GM12878 (cell line): ENCODE results near the gene TBC1D23. TPM values are rescaled to one million over a fixed set of nuclear protein-coding genes. Genes with fewer than 3 reads are reported as not detected.

Experiments
- ATAC-seq: fragments of 200-7000 bp; cut with Tn5 transposase; 3 replicates; pipeline ENCODE4 v1.9.1; 2020; ENCODE audit warnings: mild to moderate bottlenecking, moderate library complexity
- BruUV-seq: library from RNA; stranded (reverse); fragments of 400-500 nt; replicated peaks from 2 replicates; lab custom pipeline; 2021; lab: Mats Ljungman, UMichigan
- CTCF ChIA-PET: fragments of 300-600 bp; sonication (Branson Sonifier 250); formaldehyde crosslinking; extraction: SDS; loops from one replicate; lab custom pipeline; 2021; ENCODE audit warnings: inconsistent platforms; lab: Yijun Ruan, JAX
- POLR2A ChIA-PET: fragments of 350-600 bp; formaldehyde crosslinking; extraction: SDS; loops from one replicate; lab custom pipeline; 2021; ENCODE audit warnings: inconsistent platforms; lab: Charles Lee
- RAD21 ChIA-PET: fragments of 300-600 bp; sonication (Branson Sonifier 250); formaldehyde crosslinking; loops from one replicate; lab custom pipeline; 2023; ENCODE audit warnings: antibody characterized with exemption; ENCODE audit not compliant: unreplicated experiment; lab: Charles Lee
- SMC1A ChIA-PET: fragments of 300-600 bp; sonication (Branson Sonifier 250); formaldehyde crosslinking; loops from one replicate; lab custom pipeline; 2023; ENCODE audit not compliant: unreplicated experiment, uncharacterized antibody; lab: Charles Lee
- DNase-seq: peaks from one replicate; pipeline ENCODE4 v3.0.0-alpha.2; 2011; ENCODE audit warnings: low read depth, low spot score
- FAIRE-seq: peaks from 3 replicates; lab custom pipeline; 2011; peaks lifted over from hg19 to GRCh38; lab: Jason Lieb, UNC
- H2AFZ ChIP-seq: 2 replicates; pipeline ENCODE4 v1.6.0; 2011; ENCODE audit warnings: low read depth, low read length, control low read depth; ENCODE audit not compliant: control insufficient read depth
- H3K27ac ChIP-seq: 2 replicates; pipeline ENCODE4 v1.5.1; 2011; ENCODE audit warnings: control low read depth; ENCODE audit not compliant: control insufficient read depth, insufficient read depth
- H3K27me3 ChIP-seq, 2 experiments: replicated peaks in 1 of 2; 2 replicates each; pipeline versions ENCODE4 v1.6.0 to v1.6.1; 2011; ENCODE audit warnings: low read length in 1 of 2; ENCODE audit not compliant: control insufficient read depth in 2 of 2, insufficient read depth in 2 of 2
- H3K36me3 ChIP-seq, 2 experiments: 2 replicates each; pipeline ENCODE4 v1.5.1; 2011; ENCODE audit warnings: low read length in 1 of 2; ENCODE audit not compliant: control insufficient read depth in 2 of 2, insufficient read depth in 2 of 2
- H3K4me1 ChIP-seq: 2 replicates; pipeline ENCODE4 v1.6.1; 2011; ENCODE audit warnings: mild to moderate bottlenecking, low read length, moderate library complexity, mixed read lengths; ENCODE audit not compliant: control insufficient read depth, insufficient read depth
- H3K4me2 ChIP-seq: 2 replicates; pipeline ENCODE4 v1.6.0; 2011; ENCODE audit warnings: control low read depth; ENCODE audit not compliant: control insufficient read depth, insufficient read depth
- H3K4me3 ChIP-seq: fragments of 200-600 bp; sonication (generic); 2 replicates; pipeline ENCODE4 v1.5.1; 2016
- H3K79me2 ChIP-seq: 2 replicates; pipeline ENCODE4 v1.6.0; 2011; ENCODE audit warnings: low read length; ENCODE audit not compliant: control insufficient read depth, insufficient read depth
- H3K9ac ChIP-seq: 2 replicates; pipeline ENCODE4 v1.8.0; 2011; ENCODE audit warnings: low read length, control low read depth, mixed read lengths; ENCODE audit not compliant: control insufficient read depth, insufficient read depth
- H3K9me3 ChIP-seq: replicated peaks from 3 replicates; pipeline ENCODE4 v1.5.1; 2011; ENCODE audit warnings: mild to moderate bottlenecking, low read length; ENCODE audit not compliant: control insufficient read depth, insufficient read depth
- H4K20me1 ChIP-seq: 2 replicates; pipeline ENCODE4 v1.6.0; 2011; ENCODE audit not compliant: control insufficient read depth, insufficient read depth
- EP300 ChIP-seq, 2 experiments: fragments of 150-350 bp in 1 of 2; IDR thresholded peaks; 2 replicates each; pipeline ENCODE4 v1.6.1; 2011 to 2012; ENCODE audit warnings: low read depth in 2 of 2, low read length in 2 of 2, borderline replicate concordance in 1 of 2, improper control_type of control experiment in 1 of 2, inconsistent platforms in 1 of 2; ENCODE audit not compliant: control insufficient read depth in 1 of 2
- NR2C2 ChIP-seq: IDR thresholded peaks from 2 replicates; pipeline ENCODE4 v1.6.1; 2011; ENCODE audit warnings: borderline replicate concordance, low read depth; ENCODE audit not compliant: control insufficient read depth, insufficient read length
- SP1 ChIP-seq: IDR thresholded peaks from one replicate; pipeline ENCODE4 v1.6.1; 2011; ENCODE audit warnings: low read depth, low read length
- ZNF384 ChIP-seq: IDR thresholded peaks from 2 replicates; pipeline ENCODE4 v1.6.1; 2012; ENCODE audit warnings: low read depth, mild to moderate bottlenecking, low read length, improper control_type of control experiment, borderline replicate concordance
- WGBS: methylation state at CpG from one replicate; pipeline ENCODE4 v1.1.6; 2016; ENCODE audit warnings: low lambda C conversion rate; ENCODE audit not compliant: insufficient replicate concordance, insufficient coverage; ENCODE audit errors: missing lambda C conversion rate; 5-methylcytosine and 5-hydroxymethylcytosine counted together
- in situ Hi-C: fragments of 300-500 bp; cut with MboI; formaldehyde crosslinking; loops from 9 replicates; pipeline ENCODE4 v1.14.3; 2018; ENCODE audit warnings: mixed read lengths
- intact Hi-C: fragments of 100-400 bp; cut with micrococcal nuclease; formaldehyde crosslinking; loops from one replicate; pipeline ENCODE4 v1.14.2; 2022; ENCODE audit not compliant: unreplicated experiment
- polyA plus RNA-seq, 11 experiments: library from polyadenylated mRNA; depleted of rRNA in 4 of 11; unstranded in 6 of 11; stranded (reverse) in 5 of 11; fragments of >200 nt; fragmentation: Nextera tagmentation in 4 of 11; fragmentation: Illumina TruSeq in 1 of 11; extraction: Ambion mirVana in 4 of 11; extraction: Trizol in 1 of 11; gene quantifications; 1 replicate in 1 of 11; 2 replicates in 10 of 11; pipeline versions ENCODE4 v1.2.1 to v1.2.3, GENCODE V29; 2011 to 2016; ENCODE audit warnings: inconsistent platforms in 2 of 11, missing spikeins in 2 of 11, low read depth in 1 of 11
- total RNA-seq, 4 experiments: library from RNA; depleted of rRNA in 3 of 4; stranded (reverse); fragments of >200 nt in 3 of 4; fragmentation: Illumina TruSeq in 1 of 4; extraction: Trizol in 1 of 4; gene quantifications; 2 replicates each; pipeline versions ENCODE4 v1.2.1 to v1.2.3, GENCODE V29; 2013 to 2021

Gene TBC1D23
- total and polyA plus RNA-seq, 10 of the 15 experiments (the other 5 are each of a cell fraction or from before 2014, with no cell fraction given) = 8.2 to 23.2 (median 16.6) TPM

DNA sequence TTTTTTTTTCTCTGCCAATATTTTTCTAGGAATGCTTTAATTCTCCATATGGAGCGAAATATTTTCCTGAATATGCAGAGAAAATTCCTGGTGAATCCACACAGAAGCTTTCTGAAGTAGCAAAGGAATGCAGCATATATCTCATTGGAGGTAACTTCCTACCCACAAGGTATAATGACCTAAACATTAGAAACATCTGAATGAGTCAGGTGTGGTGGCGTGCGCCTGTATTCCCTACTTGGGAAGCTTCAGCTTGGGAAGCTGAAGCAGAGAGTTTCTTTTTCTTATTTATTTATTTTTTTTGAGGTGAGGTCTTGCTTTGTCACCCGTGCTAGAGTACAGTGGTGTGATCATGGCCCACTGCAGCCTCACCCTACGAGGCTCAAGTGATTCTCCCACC lies 79.0 kb downstream of the TBC1D23 start:
- no peak for FAIRE-seq
- Histone ChIP-seq H3K27me3 (no peaks in the 10 kb centered on the region), H3K4me1 (peaks cover 4% of the 10 kb centered on the region), H3K79me2 (peaks cover 14% of the 10 kb centered on the region), H4K20me1 (no peaks in the 10 kb centered on the region), H2AFZ (no peak overlapping the region), H3K4me2 (no peak overlapping the region), H3K9me3 (no peaks in the 10 kb centered on the region; the same call in 2 of the 3 replicates), H3K9ac (no peak overlapping the region), H3K4me3 (no peak overlapping the region), H3K27ac (no peak overlapping the region), H3K36me3 (peaks cover 0 to 8% of the 10 kb centered on the region in 2 experiments; a peak in 1 of 4 replicates)
- no TSS peak for BruUV-seq
- POLR2A ChIA-PET = no interaction called here
- 98% methylated on average over 5 of the region's 5 CpGs for WGBS
- RAD21 ChIA-PET = no interaction called here
- SMC1A ChIA-PET = interaction anchor here (0.7 to 2.6 kb wide), 5 partner anchors 15 to 123 kb away, joined by 3 to 9 read pairs (median 3); partner anchors contain the start of gene TBC1D23
- intact Hi-C loops (no loop called here), in situ Hi-C loops (no loop called here)
- DNase-seq = no peak
- TF ChIP-seq NR2C2 (no peak), ZNF384 (no peak), SP1 (no peak)
- CTCF ChIA-PET = interaction anchor here (1.0 to 2.2 kb wide), 2 partner anchors 16 to 23 kb away, joined by 4 to 5 read pairs; no protein-coding TSS in a partner anchor
- ATAC-seq = no peak

DNA sequence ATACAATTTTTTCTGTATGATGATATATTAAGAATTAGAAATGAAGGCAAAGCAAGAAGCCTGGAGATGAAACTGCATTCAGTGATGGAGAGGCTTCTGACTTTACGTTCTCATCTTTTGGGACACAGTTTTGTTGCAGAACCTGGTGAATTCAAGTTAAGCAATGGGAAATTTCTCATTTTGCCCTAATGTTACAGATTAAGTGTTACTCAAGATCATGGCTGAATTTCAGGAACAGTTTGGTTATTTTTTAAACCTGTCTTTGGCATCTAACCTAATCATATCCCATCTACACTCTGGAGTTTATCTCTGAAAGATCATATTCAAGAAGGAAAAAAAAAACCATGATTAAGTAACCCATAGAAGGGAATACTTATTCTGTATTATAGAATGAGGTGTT lies 79.7 kb downstream of the TBC1D23 start:
- FAIRE-seq = no peak

More for the DNA sequence above, 79.7 kb downstream of the TBC1D23 start:
- DNase-seq (no peak), ATAC-seq (no peak)
- Histone ChIP-seq H3K36me3 (peaks cover 0 to 8% of the 10 kb centered on the region in 2 experiments; a peak in 1 of 4 replicates), H3K4me3 (no peak overlapping the region), H3K9me3 (no peaks in the 10 kb centered on the region; the same call in 2 of the 3 replicates), H3K27me3 (no peaks in the 10 kb centered on the region), H3K4me1 (peaks cover 2% of the 10 kb centered on the region), H3K79me2 (peaks cover 6% of the 10 kb centered on the region), H3K4me2 (no peak overlapping the region), H2AFZ (no peak overlapping the region), H3K27ac (no peak overlapping the region), H3K9ac (no peak overlapping the region), H4K20me1 (no peaks in the 10 kb centered on the region)
- no peak for TF ChIP-seq EP300 (IDR thresholded peaks at IDR 0.05; ENCODE audit: borderline replicate concordance in 1 of 2, control insufficient read depth in 1 of 2, low read depth in 2 of 2, low read length in 2 of 2)
- CTCF ChIA-PET = interaction anchor here (2.2 kb wide), 1 partner anchor 24 kb away, joined by 5 read pairs; no protein-coding TSS in a partner anchor
- RAD21 ChIA-PET = interaction anchor here (1.1 kb wide), 1 partner anchor 23 kb away, joined by 3 read pairs; no protein-coding TSS in a partner anchor
- SMC1A ChIA-PET = interaction anchor here (1.0 kb wide), 2 partner anchors 15 to 24 kb away, joined by 3 read pairs; no protein-coding TSS in a partner anchor
- in situ Hi-C loops = no loop called here
- POLR2A ChIA-PET = no interaction called here
- no TSS peak for BruUV-seq
- intact Hi-C loops = no loop called here
- WGBS = 94% methylated on average over 1 of the region's 1 CpG
